Chondrocyte (in vitro differentiated cells): ENCODE data around the gene STX5. TPM values are rescaled to one million over a fixed set of nuclear protein-coding genes. Genes with fewer than 3 reads are reported as not detected.

Experiments used
- DNase-seq: peaks from one replicate; pipeline ENCODE4 v3.0.0; 2021; ENCODE audit warnings: mixed read lengths, low spot score
- H3K27ac Mint-ChIP-seq: one replicate; pipeline ENCODE4 v1.8.0; 2021; ENCODE audit warnings: mild to moderate bottlenecking, moderate library complexity, mixed read lengths; ENCODE audit not compliant: unreplicated experiment
- H3K27me3 Mint-ChIP-seq: 2 replicates; pipeline ENCODE4 v1.8.0; 2021; ENCODE audit warnings: low read depth, mixed read lengths
- H3K36me3 Mint-ChIP-seq: 2 replicates; pipeline ENCODE4 v1.8.0; 2021; ENCODE audit warnings: low read depth, mixed read lengths
- H3K4me1 Mint-ChIP-seq: 2 replicates; pipeline ENCODE4 v1.8.0; 2021; ENCODE audit warnings: low read depth, mild to moderate bottlenecking, mixed read lengths
- H3K4me3 Mint-ChIP-seq: one replicate; pipeline ENCODE4 v1.8.0; 2021; ENCODE audit warnings: mild to moderate bottlenecking, moderate library complexity, mixed read lengths; ENCODE audit not compliant: unreplicated experiment
- H3K9me3 Mint-ChIP-seq: 2 replicates; pipeline ENCODE4 v1.8.0; 2021; ENCODE audit warnings: low read depth, mixed read lengths
- long read RNA-seq: library from polyadenylated mRNA; stranded (forward); transcript quantifications from one replicate; pipeline ENCODE4 v2.0.0, GENCODE V29; 2021
- total RNA-seq: library from RNA; stranded (reverse); gene quantifications from 3 replicates; pipeline ENCODE4 v1.2.1, GENCODE V29; 2021
- TF ChIP-seq, protein P1 (sequence below): fragments of 200-600 bp; sonication (generic); IDR thresholded peaks from 2 replicates; pipeline ENCODE4 v1.5.0; 2021; ENCODE audit warnings: antibody characterized with exemption, mild to moderate bottlenecking, moderate library complexity

STX5 gene, protein sequence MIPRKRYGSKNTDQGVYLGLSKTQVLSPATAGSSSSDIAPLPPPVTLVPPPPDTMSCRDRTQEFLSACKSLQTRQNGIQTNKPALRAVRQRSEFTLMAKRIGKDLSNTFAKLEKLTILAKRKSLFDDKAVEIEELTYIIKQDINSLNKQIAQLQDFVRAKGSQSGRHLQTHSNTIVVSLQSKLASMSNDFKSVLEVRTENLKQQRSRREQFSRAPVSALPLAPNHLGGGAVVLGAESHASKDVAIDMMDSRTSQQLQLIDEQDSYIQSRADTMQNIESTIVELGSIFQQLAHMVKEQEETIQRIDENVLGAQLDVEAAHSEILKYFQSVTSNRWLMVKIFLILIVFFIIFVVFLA
- 44.0 to 52.2 TPM (median 45.5 TPM) in 3 replicates for total RNA-seq
- long read RNA-seq, transcript STX5-201 (11 exons, 1,794 nt) = major isoform, 39 of 58 reads
- long read RNA-seq, transcript STX5-203 (11 exons, 1,568 nt) = minor isoform, 5 of 58 reads
- long read RNA-seq, partial matches to known transcripts = 9 of 58 reads
- long read RNA-seq, other reads (novel, unspliced or antisense) = 4 of 58 reads

DNA sequence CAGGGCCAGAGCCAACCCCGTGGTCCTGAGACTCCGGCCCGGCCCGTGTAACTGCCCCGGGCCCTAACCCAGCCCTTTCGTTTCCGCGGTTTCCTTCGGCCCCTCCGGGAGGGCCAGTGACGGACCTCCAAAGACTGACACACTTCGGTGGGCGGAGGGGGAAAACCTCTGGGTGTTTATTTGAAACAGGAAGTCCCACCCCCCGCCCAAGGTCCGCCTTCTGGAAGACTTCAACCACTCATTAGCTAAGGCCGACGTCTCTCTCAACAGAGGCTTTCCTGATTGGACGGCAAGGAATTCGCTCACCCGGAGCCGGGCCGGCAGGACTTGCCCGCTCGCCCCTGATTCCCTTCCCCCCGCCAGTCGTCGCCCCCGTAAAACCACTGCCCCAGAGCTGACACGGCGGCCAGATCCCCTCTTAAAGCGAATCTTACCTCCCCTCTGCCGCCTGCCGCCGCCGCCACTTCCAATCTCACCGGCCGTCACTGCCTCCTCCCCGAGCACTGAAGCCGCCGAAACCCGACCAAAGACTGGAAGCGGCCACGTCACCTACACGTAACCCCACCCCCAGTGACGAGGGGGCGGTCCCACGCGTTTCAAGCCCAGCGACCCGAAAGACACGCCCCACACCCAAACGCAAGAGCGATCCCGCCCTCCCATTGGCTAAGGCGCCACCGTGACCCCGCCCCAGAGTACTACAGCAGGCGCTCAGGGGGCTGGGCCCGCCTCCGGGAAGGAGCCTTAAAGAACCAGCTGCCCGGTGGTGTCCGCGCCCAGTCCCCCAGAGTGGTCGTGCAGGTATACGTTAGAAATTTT is at the start of gene STX5:
STX5 (minus strand) TSS at position 532 of the 816 bp plus-strand sequence. CDS start 808 bp downstream, outside the sequence.
- Mint-ChIP-seq H3K4me1 (peaks cover 34% of the 10 kb centered on the region), H3K27ac (peak within 1 kb of the TSS; percentile 100), H3K36me3 (peaks cover 14% of the 10 kb centered on the region), H3K27me3 (no peaks in the 10 kb centered on the region), H3K4me3 (peak within 1 kb of the TSS; percentile 100), H3K9me3 (no peaks in the 10 kb centered on the region)
- TF ChIP-seq, protein P1, sequence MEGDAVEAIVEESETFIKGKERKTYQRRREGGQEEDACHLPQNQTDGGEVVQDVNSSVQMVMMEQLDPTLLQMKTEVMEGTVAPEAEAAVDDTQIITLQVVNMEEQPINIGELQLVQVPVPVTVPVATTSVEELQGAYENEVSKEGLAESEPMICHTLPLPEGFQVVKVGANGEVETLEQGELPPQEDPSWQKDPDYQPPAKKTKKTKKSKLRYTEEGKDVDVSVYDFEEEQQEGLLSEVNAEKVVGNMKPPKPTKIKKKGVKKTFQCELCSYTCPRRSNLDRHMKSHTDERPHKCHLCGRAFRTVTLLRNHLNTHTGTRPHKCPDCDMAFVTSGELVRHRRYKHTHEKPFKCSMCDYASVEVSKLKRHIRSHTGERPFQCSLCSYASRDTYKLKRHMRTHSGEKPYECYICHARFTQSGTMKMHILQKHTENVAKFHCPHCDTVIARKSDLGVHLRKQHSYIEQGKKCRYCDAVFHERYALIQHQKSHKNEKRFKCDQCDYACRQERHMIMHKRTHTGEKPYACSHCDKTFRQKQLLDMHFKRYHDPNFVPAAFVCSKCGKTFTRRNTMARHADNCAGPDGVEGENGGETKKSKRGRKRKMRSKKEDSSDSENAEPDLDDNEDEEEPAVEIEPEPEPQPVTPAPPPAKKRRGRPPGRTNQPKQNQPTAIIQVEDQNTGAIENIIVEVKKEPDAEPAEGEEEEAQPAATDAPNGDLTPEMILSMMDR = peak; percentile 12
- DNase-seq = peak; percentile 99

DNA sequence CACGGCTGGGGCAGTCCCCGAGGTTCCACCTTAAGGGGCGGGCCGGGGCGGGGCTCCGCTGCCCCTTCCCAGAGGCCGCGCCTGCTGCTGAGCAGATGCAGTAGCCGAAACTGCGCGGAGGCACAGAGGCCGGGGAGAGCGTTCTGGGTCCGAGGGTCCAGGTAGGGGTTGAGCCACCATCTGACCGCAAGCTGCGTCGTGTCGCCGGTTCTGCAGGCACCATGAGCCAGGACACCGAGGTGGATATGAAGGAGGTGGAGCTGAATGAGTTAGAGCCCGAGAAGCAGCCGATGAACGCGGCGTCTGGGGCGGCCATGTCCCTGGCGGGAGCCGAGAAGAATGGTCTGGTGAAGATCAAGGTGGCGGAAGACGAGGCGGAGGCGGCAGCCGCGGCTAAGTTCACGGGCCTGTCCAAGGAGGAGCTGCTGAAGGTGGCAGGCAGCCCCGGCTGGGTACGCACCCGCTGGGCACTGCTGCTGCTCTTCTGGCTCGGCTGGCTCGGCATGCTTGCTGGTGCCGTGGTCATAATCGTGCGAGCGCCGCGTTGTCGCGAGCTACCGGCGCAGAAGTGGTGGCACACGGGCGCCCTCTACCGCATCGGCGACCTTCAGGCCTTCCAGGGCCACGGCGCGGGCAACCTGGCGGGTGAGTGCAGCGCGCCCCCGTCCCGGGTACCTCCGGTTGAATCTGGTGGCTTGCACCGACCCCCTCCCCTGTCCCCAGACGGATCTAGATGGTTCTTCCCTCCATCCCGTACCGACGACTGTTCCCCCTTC is 49.1 kb upstream of the STX5 start, which contains the start of gene SLC3A2:
SLC3A2 (plus strand) TSS at position 94 of the 776 bp plus-strand sequence; CDS start at position 222, 128 bp downstream.
- TF ChIP-seq, protein P1 = peak; percentile 88
- H3K9me3 Mint-ChIP-seq = no peaks in the 10 kb centered on the region
- H3K4me3 Mint-ChIP-seq = peak within 1 kb of the TSS; percentile 100
- peak within 1 kb of the TSS; percentile 100 for H3K27ac Mint-ChIP-seq
- peaks cover 50% of the 10 kb centered on the region for H3K4me1 Mint-ChIP-seq
- H3K36me3 Mint-ChIP-seq = peaks cover 42% of the 10 kb centered on the region
- no peaks in the 10 kb centered on the region for H3K27me3 Mint-ChIP-seq
- peak; percentile 94 for DNase-seq

DNA sequence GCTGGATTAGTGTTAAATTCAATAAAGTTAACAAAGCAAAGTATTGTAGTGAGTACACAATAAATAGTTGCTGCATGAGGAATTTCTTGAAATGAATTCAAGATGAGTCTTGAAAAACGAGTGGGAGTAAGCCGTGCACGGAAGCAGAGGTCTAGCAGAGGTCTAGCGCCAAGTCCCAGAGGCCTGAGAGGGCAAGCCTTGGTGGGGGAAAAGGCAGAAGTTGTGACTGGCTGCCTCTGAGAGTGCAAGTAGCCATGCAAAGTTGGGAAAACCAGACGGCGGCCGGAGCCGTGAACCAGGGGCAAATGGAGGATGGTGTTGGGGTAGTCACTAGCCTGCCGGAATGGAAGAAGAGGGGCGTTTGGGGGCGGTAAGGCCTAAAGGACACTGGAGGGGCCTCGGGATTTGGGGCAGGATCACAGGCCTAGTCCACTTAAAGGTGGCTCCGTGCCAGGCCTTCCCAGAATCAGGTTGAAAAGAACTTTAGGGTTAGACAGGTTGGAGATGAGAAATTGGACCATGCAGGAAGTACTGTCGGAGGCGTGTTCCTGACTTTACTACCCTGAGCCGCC is 48.5 kb upstream of the STX5 start:
- Mint-ChIP-seq H3K4me1 (peaks cover 43% of the 10 kb centered on the region), H3K36me3 (peaks cover 36% of the 10 kb centered on the region), H3K9me3 (no peaks in the 10 kb centered on the region), H3K27me3 (no peaks in the 10 kb centered on the region), H3K27ac (peak overlapping the region; percentile 100), H3K4me3 (peak overlapping the region; percentile 100)
- DNase-seq = no peak
- TF ChIP-seq, protein P1 = no peak

DNA sequence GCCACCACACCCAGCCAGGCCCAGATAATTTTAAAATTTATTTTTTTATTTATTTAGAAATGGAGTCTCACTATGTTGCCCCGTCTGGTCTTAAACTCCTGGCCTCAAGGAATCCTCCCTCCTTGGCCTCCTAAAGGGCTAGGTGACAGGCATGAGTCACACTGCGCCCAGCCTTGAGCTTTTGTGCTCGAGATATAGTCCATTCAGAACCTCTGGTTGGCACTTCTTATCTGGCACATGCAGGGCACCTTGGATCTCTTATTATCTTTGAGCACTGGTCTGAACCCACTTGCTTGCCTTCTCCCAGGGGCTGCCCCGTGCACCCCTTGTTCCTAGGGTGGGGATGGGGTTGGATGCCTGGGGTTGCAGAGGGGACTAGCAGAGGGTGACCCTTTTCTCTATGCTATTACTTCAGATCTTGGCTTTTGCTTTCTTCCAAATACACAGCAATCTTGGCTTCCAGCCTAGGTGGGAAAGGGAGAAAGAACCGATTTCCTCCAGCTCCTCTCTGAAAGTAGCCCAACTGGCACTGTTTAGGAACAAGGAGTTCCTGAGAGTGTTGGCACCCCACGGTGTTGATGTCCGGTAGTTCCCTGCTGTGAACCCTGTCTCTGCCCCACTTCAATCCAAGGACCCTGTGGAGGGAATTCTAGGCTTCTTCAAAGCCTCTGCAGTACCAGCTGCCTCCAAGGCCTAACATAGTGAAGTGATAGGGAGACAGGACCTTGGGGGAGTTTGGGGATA is 47.6 kb upstream of the STX5 start:
- Mint-ChIP-seq H3K36me3 (peaks cover 31% of the 10 kb centered on the region), H3K27ac (peak overlapping the region; percentile 100), H3K9me3 (no peaks in the 10 kb centered on the region), H3K27me3 (no peaks in the 10 kb centered on the region), H3K4me1 (peaks cover 36% of the 10 kb centered on the region), H3K4me3 (peak overlapping the region; percentile 100)
- DNase-seq = no peak
- TF ChIP-seq, protein P1 = no peak
